Measurements from ENCODE around the gene PAX3.

Gene PAX3

GRCh38 chr2:222296911-222297599 is 1.7 kb downstream of the PAX3 start:
- no peak for DNase-seq (ENCODE audit: low read depth in 2 of 2)
- TF ChIP-seq CTCF (IDR thresholded peaks at IDR 0.05; ENCODE audit: low read depth, low read length): no peak
- H3K4me3 ChIP-seq (replicated peaks in 1 of 2; ENCODE audit: low read depth in 2 of 2, low read length in 2 of 2): no peak overlapping the region

GRCh38 chr2:222296311-222296741 is 2.5 kb downstream of the PAX3 start:
- no peak overlapping the region for H3K4me3 ChIP-seq (replicated peaks in 1 of 2; ENCODE audit: low read depth in 2 of 2, low read length in 2 of 2)
- DNase-seq (ENCODE audit: low read depth in 2 of 2): no peak
- TF ChIP-seq CTCF (IDR thresholded peaks at IDR 0.05; ENCODE audit: low read depth, low read length): no peak

GRCh38 chr2:222295368-222296062 is 3.3 kb downstream of the PAX3 start:
- TF ChIP-seq CTCF (IDR thresholded peaks at IDR 0.05; ENCODE audit: low read depth, low read length): no peak
- DNase-seq (ENCODE audit: low read depth in 2 of 2): no peak
- peak overlapping the region; percentile 10 to 19 for H3K4me3 ChIP-seq (replicated peaks in 1 of 2; ENCODE audit: low read depth in 2 of 2, low read length in 2 of 2)

- H3K4me3 ChIP-seq (replicated peaks in 1 of 2; ENCODE audit: low read depth in 2 of 2, low read length in 2 of 2): no peak overlapping the region
Measured at GRCh38 chr2:222294996-222295367, 3.8 kb downstream of the PAX3 start.

GRCh38 chr2:222293660-222294630 is 4.9 kb downstream of the PAX3 start:
- no peak for DNase-seq (ENCODE audit: low read depth in 2 of 2)
- no peak overlapping the region for H3K4me3 ChIP-seq (replicated peaks in 1 of 2; ENCODE audit: low read depth in 2 of 2, low read length in 2 of 2)
- no peak for TF ChIP-seq CTCF (IDR thresholded peaks at IDR 0.05; ENCODE audit: low read depth, low read length)

More at GRCh38 chr2:222294996-222295367, 3.8 kb downstream of the PAX3 start:
- no peak for TF ChIP-seq CTCF (IDR thresholded peaks at IDR 0.05; ENCODE audit: low read depth, low read length)
- DNase-seq (ENCODE audit: low read depth in 2 of 2): no peak
